HG03175 (cell line): ENCODE results near the gene RNF227.

Experiments used
- ATAC-seq: cut with Tn5 transposase; IDR thresholded peaks from one replicate; pipeline ENCODE4 v1.9.1; 2021; ENCODE audit warnings: mild to moderate bottlenecking, moderate library complexity; ENCODE audit not compliant: unreplicated experiment

RNF227 gene

DNA sequence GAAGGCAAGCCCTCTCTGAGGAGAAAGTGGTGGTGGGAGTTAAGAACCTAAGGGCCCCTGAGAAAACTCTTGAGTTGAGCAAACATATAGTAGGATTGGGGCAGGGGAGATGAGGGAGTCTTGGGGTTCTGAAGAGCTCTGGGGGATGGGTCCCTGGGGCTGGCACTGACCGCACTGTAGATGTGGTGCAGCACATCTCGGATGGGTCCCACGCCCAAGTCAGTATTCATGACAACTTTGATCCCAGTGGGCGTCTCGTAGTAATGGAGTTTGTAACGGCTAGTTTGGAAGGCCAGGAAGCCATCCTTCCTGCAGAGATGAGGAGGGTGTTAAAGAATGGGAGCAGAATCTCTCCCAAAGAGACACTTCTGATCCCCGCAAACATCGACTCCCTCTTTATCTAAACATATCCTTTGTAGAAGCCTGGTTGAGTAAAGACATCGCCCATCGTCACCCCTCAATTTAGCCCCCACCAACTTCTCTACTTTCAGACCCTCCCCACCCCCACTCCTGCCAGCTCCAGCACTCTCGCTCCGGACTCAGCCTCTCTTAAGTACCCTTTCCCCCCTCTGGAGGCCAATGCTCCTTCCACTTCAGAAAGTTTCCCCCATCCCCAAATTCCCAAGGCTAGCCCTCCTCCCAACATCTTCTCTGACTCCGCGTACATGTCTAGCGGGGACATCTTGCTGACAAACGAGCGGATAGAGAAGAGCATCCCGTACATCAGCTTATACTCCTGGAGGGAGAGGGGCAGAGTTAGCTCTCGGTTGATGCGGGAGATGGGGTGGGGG, 14.9 kb upstream of the RNF227 start:
- ATAC-seq: no peak

GRCh38 chr17:7929158-7930023, 13.3 kb upstream of the RNF227 start, which contains the start of gene KCNAB3:
Gene KCNAB3, minus strand, starts transcription at chr17:7929856. Its CDS starts 421 bp downstream, at chr17:7929435.
- ATAC-seq: no peak

DNA sequence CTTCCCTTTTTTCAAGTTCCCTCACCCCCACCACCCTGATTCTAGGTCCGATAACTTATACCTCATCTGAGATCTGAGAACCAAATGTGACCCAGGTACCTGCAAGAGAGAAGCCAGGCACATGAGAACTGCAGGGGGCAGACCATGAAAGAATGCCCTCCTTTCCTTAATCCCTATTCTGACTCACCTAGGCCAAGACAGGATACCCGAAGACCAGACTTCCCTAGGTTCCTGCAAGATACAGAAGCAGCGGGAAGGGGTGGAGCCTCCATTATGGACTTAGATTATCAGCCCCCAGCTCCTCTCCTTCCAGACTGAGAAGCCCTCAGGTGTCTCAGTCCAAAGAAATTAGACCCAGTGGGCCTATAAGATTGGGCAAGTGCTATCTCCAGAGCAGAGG, 11.5 kb upstream of the RNF227 start:
- no peak for ATAC-seq

GRCh38 chr17:7922845-7923628, 6.9 kb upstream of the RNF227 start:
- ATAC-seq: no peak

DNA sequence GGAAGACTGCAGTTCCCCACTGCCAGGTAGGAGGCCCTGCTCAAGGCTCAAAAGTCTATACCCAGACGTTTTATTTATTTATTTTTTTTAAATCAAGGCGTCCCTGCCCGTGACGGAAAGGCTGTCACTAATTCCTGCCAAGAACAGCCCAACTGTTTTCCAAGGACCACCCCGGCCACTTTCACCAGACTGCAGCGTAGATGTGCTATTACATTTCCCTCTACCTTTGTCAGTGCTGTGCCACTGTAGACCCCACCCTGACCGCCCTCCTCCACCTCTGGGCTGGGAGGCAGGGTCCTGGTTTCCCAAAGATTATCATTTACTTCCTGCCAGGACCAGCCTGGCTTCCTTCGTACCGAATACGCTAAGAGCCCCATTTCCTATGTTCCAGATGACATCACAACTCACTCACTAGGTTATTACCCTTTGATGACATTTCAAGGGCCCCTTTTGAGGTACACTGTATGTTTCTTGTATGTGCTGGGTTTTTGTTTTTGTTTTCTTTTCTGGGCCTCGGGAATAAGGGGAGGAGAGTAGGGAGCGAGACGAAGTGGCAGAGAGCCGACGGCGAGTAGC, 6.3 kb upstream of the RNF227 start:
- no peak for ATAC-seq

DNA sequence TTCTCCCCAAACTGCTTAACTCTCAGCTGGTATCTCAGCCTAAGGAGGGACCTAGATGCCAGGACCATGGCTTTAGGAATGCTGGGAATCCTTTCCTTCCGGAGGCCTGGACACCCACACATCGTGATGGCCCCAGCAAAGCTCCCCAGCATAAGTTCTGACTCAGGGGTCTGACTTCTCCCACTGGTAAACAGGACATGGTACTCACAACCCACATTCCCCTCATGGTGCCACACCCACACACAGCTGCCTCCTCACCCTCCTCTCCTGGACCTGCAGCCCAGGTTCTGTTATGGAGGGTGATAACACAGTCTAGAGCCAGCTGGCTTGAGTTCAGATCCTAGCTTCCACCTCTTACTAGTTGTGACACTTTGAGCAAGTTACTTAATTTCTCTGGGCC, 719 bp upstream of the RNF227 start:
- ATAC-seq: no peak

DNA sequence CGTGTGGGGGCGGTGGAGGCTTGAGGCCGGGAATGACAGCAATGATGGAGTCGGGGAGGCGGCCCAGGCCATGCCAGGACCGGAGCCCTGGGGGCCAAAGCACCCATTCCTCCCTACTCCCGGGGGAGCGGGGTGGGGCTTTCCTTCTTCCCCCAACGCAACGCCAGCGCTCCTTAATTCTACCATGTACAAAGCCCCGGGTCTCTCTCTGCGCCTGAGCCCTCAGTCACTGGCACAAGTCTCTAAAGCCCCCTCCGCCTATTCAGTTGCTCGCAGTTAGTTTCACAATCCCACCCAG, 245 bp upstream of the RNF227 start:
- ATAC-seq: no peak

DNA sequence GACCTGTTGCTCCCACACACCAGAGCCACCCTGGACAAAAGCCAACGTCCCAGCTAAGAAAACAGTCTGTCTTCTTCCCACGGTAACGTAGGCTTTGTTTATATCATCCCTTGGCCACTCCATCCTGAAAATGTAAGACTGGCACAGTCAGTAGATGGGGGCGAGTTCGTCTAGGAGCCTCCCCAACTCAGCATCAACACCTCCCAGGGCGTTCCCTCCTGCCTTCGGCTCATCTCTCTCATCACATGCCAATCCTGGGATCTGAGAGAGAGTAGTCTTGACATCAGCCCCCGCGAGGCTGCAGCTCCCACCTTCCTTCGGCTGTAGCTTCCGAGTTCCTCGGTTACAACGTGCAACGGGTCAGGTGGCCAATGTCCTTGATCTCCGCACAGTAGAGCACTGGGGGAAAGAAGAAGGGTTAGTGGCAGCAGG, 894 bp downstream of the RNF227 start:
- ATAC-seq: no peak

DNA sequence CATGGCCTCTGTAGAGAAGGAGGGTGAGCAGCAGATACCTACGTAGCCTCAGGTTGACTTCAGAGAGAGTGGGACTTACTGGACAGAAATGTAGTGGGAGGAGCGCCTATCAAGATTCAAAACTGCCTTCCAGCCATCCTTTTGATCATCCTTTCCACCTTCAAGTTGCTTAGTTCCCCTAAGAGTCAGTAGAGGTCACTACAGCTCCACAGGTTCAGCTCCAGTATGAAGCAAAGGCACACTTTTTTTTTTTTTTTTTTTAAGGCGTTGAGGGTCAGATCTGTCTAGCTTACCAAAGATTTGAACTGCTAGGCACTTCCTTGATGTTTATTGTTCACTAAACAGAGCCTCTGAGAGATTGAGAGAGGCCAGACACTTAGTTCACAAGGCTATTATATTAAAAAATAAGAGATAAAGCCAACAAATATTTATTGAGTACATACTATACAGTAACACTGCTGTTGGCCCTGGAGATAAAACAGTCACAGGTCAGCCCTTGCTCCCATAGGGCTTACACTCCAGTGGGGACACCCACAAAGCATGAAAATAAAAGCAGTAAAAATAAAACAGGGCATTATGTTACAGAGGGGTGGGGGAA, 3.1 kb downstream of the RNF227 start:
- no peak for ATAC-seq

DNA sequence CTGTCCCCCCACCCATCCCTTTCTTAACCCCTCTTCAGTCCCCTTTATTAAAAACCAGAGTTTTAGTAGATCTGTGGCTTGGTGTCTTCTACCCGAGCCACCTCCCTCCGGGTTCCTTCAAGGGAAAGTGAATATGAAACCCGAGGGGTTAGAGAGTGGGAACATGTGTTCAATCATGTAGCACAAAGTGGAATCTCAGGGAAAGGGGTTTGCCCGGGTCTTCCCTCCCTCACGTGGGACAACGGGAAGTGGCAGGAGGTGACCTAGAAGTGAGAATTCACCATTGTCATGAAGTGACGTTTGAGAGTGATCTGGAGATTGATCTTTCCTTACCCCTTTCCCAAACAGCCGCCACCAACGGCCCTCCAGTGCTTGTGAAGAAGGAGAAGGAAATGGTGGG, 5.0 kb downstream of the RNF227 start:
- ATAC-seq: no peak

DNA sequence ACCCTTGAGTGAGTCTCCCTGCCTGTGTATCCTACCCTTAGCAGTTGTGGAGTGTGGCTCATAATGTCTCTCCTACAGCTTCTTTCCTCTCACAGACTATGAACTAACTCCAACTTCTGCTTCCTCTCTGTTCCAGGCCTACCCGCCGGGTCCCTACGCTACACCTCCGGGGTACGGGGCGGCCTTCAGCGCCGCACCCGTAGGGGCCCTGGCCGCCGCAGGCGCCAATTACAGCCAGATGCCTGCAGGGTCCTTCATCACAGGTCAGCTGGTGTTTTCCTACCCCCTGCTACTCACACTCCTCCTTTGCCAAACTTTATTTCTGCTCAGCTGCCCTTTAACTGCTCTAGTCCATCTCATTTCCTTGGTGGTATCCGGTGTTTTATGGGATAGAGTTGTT, 5.4 kb downstream of the RNF227 start:
- ATAC-seq: no peak

DNA sequence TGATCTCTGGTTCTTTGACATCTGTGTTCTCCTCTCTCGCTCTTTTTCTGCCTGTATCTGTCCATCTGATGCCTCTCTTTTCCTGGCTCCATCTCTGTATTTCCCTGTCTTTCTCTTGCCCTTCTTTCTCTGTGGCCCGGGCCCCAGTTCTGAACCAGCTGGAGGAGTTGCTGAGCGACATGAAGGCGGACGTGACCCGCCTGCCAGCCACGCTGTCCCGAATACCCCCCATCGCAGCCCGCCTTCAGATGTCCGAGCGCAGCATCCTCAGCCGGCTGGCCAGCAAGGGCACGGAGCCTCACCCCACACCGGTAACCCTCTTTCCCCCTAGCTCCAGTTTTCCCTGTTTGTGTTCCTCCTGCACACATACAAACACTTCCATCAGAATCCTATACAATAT, 5.8 kb downstream of the RNF227 start:
- no peak for ATAC-seq

GRCh38 chr17:7909089-7909488, 7.0 kb downstream of the RNF227 start:
- ATAC-seq: no peak

GRCh38 chr17:7903154-7904103, 12.7 kb downstream of the RNF227 start:
- ATAC-seq: no peak

DNA sequence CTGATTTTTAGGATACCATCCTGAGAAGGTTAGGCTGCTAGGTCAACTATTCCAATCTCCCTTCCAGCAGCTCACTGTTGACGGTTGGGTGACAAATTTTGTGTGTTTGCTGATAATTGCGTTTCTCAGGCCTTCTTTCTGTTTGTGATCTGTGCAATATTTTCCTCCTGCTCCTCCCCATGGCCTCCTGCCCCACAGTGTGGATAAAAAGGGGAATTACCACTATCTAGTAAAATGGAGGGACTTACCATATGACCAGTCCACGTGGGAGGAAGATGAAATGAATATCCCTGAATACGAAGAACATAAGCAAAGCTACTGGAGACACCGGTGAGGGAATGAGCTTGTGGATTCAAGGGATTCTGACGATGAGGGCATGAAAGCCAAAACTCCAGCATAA, 18.3 kb downstream of the RNF227 start:
- ATAC-seq: no peak

DNA sequence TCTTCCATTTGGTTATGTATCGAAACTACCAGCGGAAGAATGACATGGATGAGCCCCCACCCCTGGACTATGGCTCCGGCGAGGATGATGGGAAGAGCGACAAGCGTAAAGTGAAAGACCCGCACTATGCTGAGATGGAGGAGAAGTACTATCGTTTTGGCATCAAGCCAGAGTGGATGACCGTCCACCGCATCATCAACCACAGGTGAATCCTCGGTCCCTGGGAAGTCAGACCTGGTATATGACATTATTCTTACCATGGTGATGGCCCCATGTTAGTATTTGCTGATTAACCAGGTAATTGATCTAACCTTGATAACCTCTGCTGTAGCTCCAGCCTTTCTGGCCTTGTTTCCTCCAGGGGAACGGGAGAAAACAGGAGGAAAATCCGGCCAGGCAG, 19.0 kb downstream of the RNF227 start:
- ATAC-seq: no peak

- no peak for ATAC-seq
Observed at GRCh38 chr17:7894866-7895265, 21.2 kb downstream of the RNF227 start.

DNA sequence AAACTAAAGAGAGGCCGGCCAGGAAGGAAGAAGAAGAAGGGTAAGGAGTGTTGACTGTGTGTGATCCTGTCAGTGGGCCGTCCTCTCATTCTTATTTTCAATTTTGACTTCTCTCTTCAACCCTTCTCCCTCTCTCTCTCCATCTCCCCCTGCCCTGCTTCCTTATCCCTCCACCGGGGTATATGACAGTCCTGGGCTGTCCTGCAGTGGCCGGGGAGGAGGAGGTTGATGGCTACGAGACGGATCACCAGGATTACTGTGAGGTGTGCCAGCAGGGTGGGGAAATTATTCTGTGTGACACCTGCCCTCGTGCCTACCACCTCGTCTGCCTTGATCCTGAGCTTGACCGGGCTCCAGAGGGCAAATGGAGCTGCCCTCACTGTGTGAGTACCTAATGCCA, 21.9 kb downstream of the RNF227 start:
- no peak for ATAC-seq

DNA sequence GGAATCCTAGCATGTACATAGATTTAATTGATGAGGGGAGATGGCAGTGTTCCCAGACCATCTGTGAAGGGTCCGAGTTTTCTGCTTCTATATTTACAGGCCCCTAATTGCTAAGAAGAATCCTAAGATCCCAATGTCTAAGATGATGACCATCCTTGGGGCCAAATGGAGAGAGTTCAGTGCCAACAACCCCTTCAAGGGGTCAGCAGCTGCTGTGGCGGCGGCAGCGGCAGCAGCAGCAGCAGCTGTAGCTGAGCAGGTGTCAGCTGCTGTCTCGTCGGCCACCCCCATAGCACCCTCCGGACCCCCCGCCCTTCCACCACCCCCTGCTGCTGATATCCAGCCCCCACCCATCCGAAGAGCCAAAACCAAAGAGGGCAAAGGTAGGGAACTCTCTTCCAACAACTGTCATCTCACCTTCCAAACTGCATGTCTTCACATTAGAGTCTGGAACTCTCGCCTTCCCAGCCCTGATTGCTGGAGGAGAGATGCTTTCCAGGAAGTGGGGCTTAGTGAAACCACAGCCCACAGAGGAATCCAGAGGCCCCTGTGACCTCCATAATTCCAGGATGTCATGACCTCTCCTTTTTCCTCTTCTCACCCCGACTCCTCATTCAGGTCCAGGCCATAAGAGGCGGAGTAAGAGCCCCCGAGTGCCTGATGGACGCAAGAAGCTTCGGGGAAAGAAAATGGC, 22.8 kb downstream of the RNF227 start:
- no peak for ATAC-seq
